Peyer's patch (tissue), 4 donors: ENCODE measurements around the gene RPAP3.

Experiments used
- CTCF ChIP-seq, 6 experiments: fragments of 450-650 bp in 4 of 6; fragments of 200-600 bp in 2 of 6; sonication (generic) in 1 of 6; IDR thresholded peaks; one replicate each; pipeline ENCODE4 v1.5.1; 2017 to 2019; ENCODE audit warnings: antibody characterized with exemption in 6 of 6, mild to moderate bottlenecking in 3 of 6, moderate library complexity in 1 of 6
- POLR2A ChIP-seq, 2 donors: fragments of 450-650 bp; IDR thresholded peaks; one replicate each; pipeline ENCODE4 v1.5.1; 2017; ENCODE audit warnings: antibody characterized with exemption in 2 of 2, mild to moderate bottlenecking in 2 of 2, moderate library complexity in 2 of 2

- TF ChIP-seq CTCF (IDR thresholded peaks at IDR 0.05): no peak
- no peak for TF ChIP-seq POLR2A (IDR thresholded peaks at IDR 0.05)
These were observed 93.9 kb downstream of the RPAP3 start for GRCh38 chr12:47611906-47612305.
